OCI-LY3 (cell line): Measurements from ENCODE around the gene GTPBP6.

Experiments used
- H2AFZ ChIP-seq: fragments of 200-600, 300-600 bp; shearing (Covaris generic); 2 replicates; pipeline ENCODE4 v1.6.0; 2014; ENCODE audit warnings: antibody characterized with exemption, low read depth, low read length
- H3K27ac ChIP-seq: fragments of 200-600, 300-600 bp; sonication (generic); 2 replicates; pipeline ENCODE4 v1.5.1; 2014; ENCODE audit warnings: mild to moderate bottlenecking, low read length, moderate library complexity, mixed read lengths
- H3K27me3 ChIP-seq: fragments of 200-600, 300-600 bp; sonication (generic); 2 replicates; pipeline ENCODE4 v1.6.1; 2014; ENCODE audit warnings: low read depth, low read length, mixed read lengths
- H3K36me3 ChIP-seq: fragments of 200-600, 300-600 bp; sonication (generic); replicated peaks from 2 replicates; pipeline ENCODE3; 2014; ENCODE audit warnings: low read depth, low read length, mixed read lengths
- H3K4me1 ChIP-seq: fragments of 300-600, 200-600 bp; sonication (generic); 2 replicates; pipeline ENCODE4 v1.6.1; 2014; ENCODE audit warnings: low read length, mixed read lengths
- H3K4me2 ChIP-seq: fragments of 200-600, 300-600 bp; sonication (generic); 2 replicates; pipeline ENCODE4 v1.6.1; 2014; ENCODE audit warnings: low read length, mixed read lengths
- H3K4me3 ChIP-seq: fragments of 300-600, 200-600 bp; sonication (generic); 2 replicates; pipeline ENCODE4 v1.5.1; 2014; ENCODE audit warnings: antibody characterized with exemption, mild to moderate bottlenecking, low read length, moderate library complexity
- H3K79me2 ChIP-seq: fragments of 300-600, 200-600 bp; shearing (Covaris generic); 2 replicates; pipeline ENCODE4 v1.6.1; 2014; ENCODE audit warnings: mild to moderate bottlenecking, low read length, mixed read lengths
- H3K9ac ChIP-seq: fragments of 300-600, 200-600 bp; shearing (Covaris generic); 2 replicates; pipeline ENCODE4 v1.6.0; 2014; ENCODE audit warnings: mild to moderate bottlenecking, low read length, moderate library complexity
- H3K9me3 ChIP-seq: fragments of 200-600, 300-600 bp; shearing (Covaris generic); 2 replicates; pipeline ENCODE4 v1.6.1; 2014; ENCODE audit warnings: low read length, mixed read lengths; ENCODE audit not compliant: insufficient read depth
- H4K20me1 ChIP-seq: fragments of 200-600, 300-600 bp; sonication (generic); 2 replicates; pipeline ENCODE4 v1.6.1; 2016; ENCODE audit warnings: low read length, mixed read lengths; ENCODE audit not compliant: insufficient read depth
- CTCF ChIP-seq: fragments of 200-600, 300-600 bp; sonication (generic); IDR thresholded peaks from 2 replicates; pipeline ENCODE4 v1.5.1; 2014; ENCODE audit warnings: antibody characterized with exemption, low read length, low read depth
- EZH2phosphoT487 ChIP-seq: fragments of 200-600 bp; shearing (Covaris generic); IDR thresholded peaks from 2 replicates; pipeline ENCODE4 v1.6.1; 2018; ENCODE audit warnings: antibody characterized with exemption, mixed run types, low read depth

Gene GTPBP6

GRCh38 chrX:262381-262909 lies 56.2 kb downstream of the GTPBP6 start:
- Histone ChIP-seq H3K27ac (peak overlapping the region; percentile 24; the same call in 1 of the 2 replicates), H3K79me2 (no peaks in the 10 kb centered on the region), H3K4me2 (peak overlapping the region; percentile 63), H3K9me3 (no peaks in the 10 kb centered on the region), H3K4me1 (peaks cover 23% of the 10 kb centered on the region), H3K4me3 (peak overlapping the region; percentile 25), H4K20me1 (no peaks in the 10 kb centered on the region), H3K27me3 (no peaks in the 10 kb centered on the region), H3K36me3 (no peaks in the 10 kb centered on the region), H3K9ac (peak overlapping the region; percentile 48; the same call in 1 of the 2 replicates), H2AFZ (peak overlapping the region; percentile 49; the same call in 1 of the 2 replicates)
- TF ChIP-seq CTCF, result no peak
- no peak for TF ChIP-seq EZH2phosphoT487

- Histone ChIP-seq H3K79me2 (no peaks in the 10 kb centered on the region), H3K9ac (no peak overlapping the region), H3K9me3 (no peaks in the 10 kb centered on the region), H3K36me3 (no peaks in the 10 kb centered on the region), H2AFZ (0 out of 2 replicates have a peak overlapping the region, but pooled peaks have one; percentile 49), H3K4me1 (peaks cover 23% of the 10 kb centered on the region), H3K4me2 (peak overlapping the region; percentile 63), H3K27ac (peak overlapping the region; percentile 24; the same call in 1 of the 2 replicates), H4K20me1 (no peaks in the 10 kb centered on the region), H3K27me3 (no peaks in the 10 kb centered on the region), H3K4me3 (peak overlapping the region; percentile 25; the same call in 1 of the 2 replicates)
- TF ChIP-seq CTCF (no peak), EZH2phosphoT487 (no peak)
Observed at GRCh38 chrX:261919-262352, 56.7 kb downstream of the GTPBP6 start.

- Histone ChIP-seq H2AFZ (no peak overlapping the region), H3K9me3 (no peaks in the 10 kb centered on the region), H3K36me3 (no peaks in the 10 kb centered on the region), H3K27ac (peak overlapping the region; percentile 24; the same call in 1 of the 2 replicates), H3K27me3 (no peaks in the 10 kb centered on the region), H3K9ac (no peak overlapping the region), H3K79me2 (no peaks in the 10 kb centered on the region), H3K4me2 (no peak overlapping the region), H3K4me3 (no peak overlapping the region), H4K20me1 (no peaks in the 10 kb centered on the region), H3K4me1 (peaks cover 23% of the 10 kb centered on the region)
- TF ChIP-seq CTCF (no peak), EZH2phosphoT487 (no peak)
Observed at GRCh38 chrX:261167-261918, 57.3 kb downstream of the GTPBP6 start.

GRCh38 chrX:259692-260355 lies 58.8 kb downstream of the GTPBP6 start:
- H3K27ac ChIP-seq, result peak overlapping the region; percentile 36
- peak overlapping the region; percentile 33; the same call in 1 of the 2 replicates for H2AFZ ChIP-seq
- H3K9me3 ChIP-seq, result no peaks in the 10 kb centered on the region
- H3K4me1 ChIP-seq, result peaks cover 23% of the 10 kb centered on the region
- peak overlapping the region; percentile 80 for H3K4me2 ChIP-seq
- H3K4me3 ChIP-seq, result peak overlapping the region; percentile 66
- H3K27me3 ChIP-seq, result no peaks in the 10 kb centered on the region
- TF ChIP-seq CTCF, result no peak
- TF ChIP-seq EZH2phosphoT487, result no peak
- H3K9ac ChIP-seq, result peak overlapping the region; percentile 35; the same call in 1 of the 2 replicates
- H4K20me1 ChIP-seq, result no peaks in the 10 kb centered on the region
- H3K79me2 ChIP-seq, result no peaks in the 10 kb centered on the region
- H3K36me3 ChIP-seq, result no peaks in the 10 kb centered on the region
